CD14-positive monocyte (primary cell): ENCODE results near the gene KIZ. TPM values are rescaled to one million over a fixed set of nuclear protein-coding genes. Genes with fewer than 3 reads are reported as not detected.

Experiments
- DNase-seq, 3 donors: peaks; one replicate each; pipeline ENCODE4 v3.0.0-alpha.2; 2011 to 2022
- H2AFZ ChIP-seq: 2 replicates; pipeline ENCODE4 v1.6.0; 2012; ENCODE audit warnings: mild to moderate bottlenecking, low read depth, low read length, inconsistent platforms; ENCODE audit not compliant: insufficient read depth, poor library complexity, severe bottlenecking
- H3K27ac ChIP-seq, 2 donors: 1 replicate in 1 of 2; 2 replicates in 1 of 2; pipeline ENCODE4 v1.5.1; 2012 to 2013; ENCODE audit warnings: low read length in 2 of 2, control low read depth in 1 of 2, inconsistent platforms in 1 of 2, low read depth in 1 of 2, mild to moderate bottlenecking in 1 of 2
- H3K27me3 ChIP-seq, 2 donors: one replicate each; pipeline versions ENCODE4 v1.6.0 to v1.6.1; 2011 to 2013; ENCODE audit warnings: low read length in 2 of 2; ENCODE audit not compliant: control insufficient read depth in 2 of 2, insufficient read depth in 2 of 2
- H3K36me3 ChIP-seq, 2 donors: replicated peaks in 1 of 2; 1 replicate in 1 of 2; 2 replicates in 1 of 2; pipeline versions ENCODE4 v1.5.1 to v1.6.1; 2012 to 2013; ENCODE audit warnings: low read length in 2 of 2, control low read depth in 1 of 2, inconsistent platforms in 1 of 2, mild to moderate bottlenecking in 1 of 2; ENCODE audit not compliant: insufficient read depth in 2 of 2, control insufficient read depth in 1 of 2
- H3K4me1 ChIP-seq, 2 donors: 1 replicate in 1 of 2; 2 replicates in 1 of 2; pipeline versions ENCODE4 v1.5.1 to v1.6.1; 2012 to 2013; ENCODE audit warnings: low read length in 2 of 2, control low read depth in 1 of 2, inconsistent platforms in 1 of 2, mild to moderate bottlenecking in 1 of 2, moderate library complexity in 1 of 2; ENCODE audit not compliant: insufficient read depth in 2 of 2, control insufficient read depth in 1 of 2
- H3K4me2 ChIP-seq: replicated peaks from 2 replicates; pipeline ENCODE3; 2012; ENCODE audit warnings: low read length, moderate library complexity, mild to moderate bottlenecking; ENCODE audit not compliant: poor library complexity, severe bottlenecking; ENCODE audit errors: extremely low read depth
- H3K4me3 ChIP-seq, 3 experiments: fragments of 200-600 bp in 1 of 3; sonication (generic) in 1 of 3; replicated peaks in 1 of 3; 1 replicate in 2 of 3; 2 replicates in 1 of 3; pipeline ENCODE4 v1.5.1; 2011 to 2013; ENCODE audit warnings: low read length in 3 of 3, mild to moderate bottlenecking in 3 of 3, control low read depth in 2 of 3, low read depth in 2 of 3, inconsistent platforms in 1 of 3, moderate library complexity in 1 of 3
- H3K79me2 ChIP-seq: 2 replicates; pipeline ENCODE4 v1.6.0; 2012; ENCODE audit warnings: mild to moderate bottlenecking, control low read depth, inconsistent platforms, low read length, moderate library complexity; ENCODE audit not compliant: insufficient read depth
- H3K9ac ChIP-seq: 2 replicates; pipeline ENCODE4 v1.6.0; 2017; ENCODE audit warnings: low read length, mild to moderate bottlenecking; ENCODE audit not compliant: insufficient read depth, poor library complexity, severe bottlenecking
- H3K9me3 ChIP-seq, 2 donors: replicated peaks in 1 of 2; 1 replicate in 1 of 2; 2 replicates in 1 of 2; pipeline versions ENCODE4 v1.5.1 to v1.6.1; 2012 to 2013; ENCODE audit warnings: low read length in 2 of 2, control low read depth in 1 of 2; ENCODE audit not compliant: control insufficient read depth in 1 of 2, insufficient read depth in 1 of 2
- H4K20me1 ChIP-seq: 2 replicates; pipeline ENCODE4 v1.6.0; 2012; ENCODE audit warnings: mild to moderate bottlenecking, low read length, control low read depth, moderate library complexity; ENCODE audit not compliant: insufficient read depth
- H3K27ac Mint-ChIP-seq, 7 donors: one replicate each; pipeline ENCODE4 v1.8.0; 2020; ENCODE audit warnings: mild to moderate bottlenecking in 7 of 7, mixed read lengths in 7 of 7, moderate library complexity in 6 of 7, inconsistent platforms in 2 of 7
- H3K27me3 Mint-ChIP-seq, 3 donors: one replicate each; pipeline ENCODE4 v1.8.0; 2021 to 2022; ENCODE audit warnings: low read depth in 3 of 3, mild to moderate bottlenecking in 3 of 3, mixed read lengths in 3 of 3, moderate library complexity in 3 of 3, inconsistent platforms in 1 of 3
- H3K36me3 Mint-ChIP-seq, 2 donors: one replicate each; pipeline ENCODE4 v1.8.0; 2020; ENCODE audit warnings: mixed read lengths in 2 of 2, inconsistent platforms in 1 of 2, mild to moderate bottlenecking in 1 of 2
- H3K4me1 Mint-ChIP-seq: one replicate; pipeline ENCODE4 v1.8.0; 2020; ENCODE audit warnings: mild to moderate bottlenecking, mixed read lengths
- H3K4me3 Mint-ChIP-seq, 2 donors: one replicate each; pipeline ENCODE4 v1.8.0; 2020; ENCODE audit warnings: mild to moderate bottlenecking in 2 of 2, mixed read lengths in 2 of 2, moderate library complexity in 1 of 2
- H3K9me3 Mint-ChIP-seq, 7 donors: one replicate each; pipeline ENCODE4 v1.8.0; 2020 to 2022; ENCODE audit warnings: mixed read lengths in 7 of 7, mild to moderate bottlenecking in 6 of 7, moderate library complexity in 6 of 7, inconsistent platforms in 2 of 7
- CTCF ChIP-seq: fragments of 200-600 bp; IDR thresholded peaks from one replicate; pipeline ENCODE4 v1.8.0; 2022; ENCODE audit warnings: antibody characterized with exemption, mild to moderate bottlenecking
- WGBS: methylation state at CpG from one replicate; pipeline ENCODE4 v1.1.5; 2013; ENCODE audit warnings: missing lambda C conversion rate; ENCODE audit not compliant: insufficient coverage; 5-methylcytosine and 5-hydroxymethylcytosine counted together
- intact Hi-C, 2 donors: fragments of 100-400 bp; cut with micrococcal nuclease; formaldehyde crosslinking; loops; one replicate each; pipeline versions ENCODE4 v1.15.0 to v1.15.1; 2023
- polyA plus RNA-seq, 3 donors: library from polyadenylated mRNA; depleted of rRNA in 1 of 3; unstranded in 2 of 3; stranded (reverse) in 1 of 3; fragments of 300-500 nt in 2 of 3; fragments of >200 nt in 1 of 3; fragmentation: Illumina TruSeq in 2 of 3; gene quantifications; 1 replicate in 2 of 3; 2 replicates in 1 of 3; pipeline ENCODE4 v1.2.3, GENCODE V29; 2012 to 2021

Gene KIZ
- polyA plus RNA-seq, 3 donors: 7.2 to 13.2 (median 10.2) TPM

- Mint-ChIP-seq H3K36me3 (peaks cover 3 to 5% of the 10 kb centered on the region in 2 donors), H3K27ac (no peak overlapping the region), H3K4me1 (no peaks in the 10 kb centered on the region), H3K4me3 (no peak overlapping the region), H3K9me3 (peaks cover 0 to 2% (median 0%) of the 10 kb centered on the region in 7 donors), H3K27me3 (peaks cover 0 to 2% (median 0%) of the 10 kb centered on the region in 3 donors)
- Histone ChIP-seq H3K9ac (no peak overlapping the region), H3K27ac (no peak overlapping the region), H3K36me3 (no peaks in the 10 kb centered on the region), H3K9me3 (no peaks in the 10 kb centered on the region), H3K79me2 (no peaks in the 10 kb centered on the region), H3K4me3 (no peak overlapping the region), H3K4me2 (no peak overlapping the region), H2AFZ (no peak overlapping the region), H4K20me1 (no peaks in the 10 kb centered on the region), H3K4me1 (no peaks in the 10 kb centered on the region), H3K27me3 (no peaks in the 10 kb centered on the region)
- no peak for TF ChIP-seq CTCF
- no CpG with 5 or more reads among the region's 3 CpGs for WGBS
- no peak for DNase-seq
- intact Hi-C loops: no loop called here
Measured at GRCh38 chr20:21219686-21220085, 93.8 kb downstream of the KIZ start.

- no peak for TF ChIP-seq CTCF
- Histone ChIP-seq H3K9me3 (no peaks in the 10 kb centered on the region), H3K27ac (no peak overlapping the region), H3K27me3 (no peaks in the 10 kb centered on the region), H3K36me3 (no peaks in the 10 kb centered on the region), H3K4me3 (no peak overlapping the region), H3K79me2 (no peaks in the 10 kb centered on the region), H2AFZ (no peak overlapping the region), H4K20me1 (no peaks in the 10 kb centered on the region), H3K4me1 (no peaks in the 10 kb centered on the region), H3K9ac (no peak overlapping the region), H3K4me2 (no peak overlapping the region)
- no peak overlapping the region for H3K27ac Mint-ChIP-seq
- H3K27me3 Mint-ChIP-seq: peaks cover 0 to 2% (median 0%) of the 10 kb centered on the region in 3 donors
- peaks cover 6% of the 10 kb centered on the region for H3K4me1 Mint-ChIP-seq
- DNase-seq: no peak
- H3K9me3 Mint-ChIP-seq: peaks cover 0 to 2% (median 0%) of the 10 kb centered on the region in 7 donors
- H3K36me3 Mint-ChIP-seq: peaks cover 5 to 9% of the 10 kb centered on the region in 2 donors
- WGBS: no CpG with 5 or more reads among the region's 4 CpGs
- intact Hi-C loops: no loop called here
- H3K4me3 Mint-ChIP-seq: no peak overlapping the region
Measured at GRCh38 chr20:21224217-21224616, 98.3 kb downstream of the KIZ start.
